ENCODE results near the gene FEM1C. TPM values are rescaled to one million over a fixed set of nuclear protein-coding genes. Genes with fewer than 3 reads are reported as not detected.
A peak's percentile ranks its signal among the peaks of the same experiment; 100 is the strongest.

FEM1C gene
- total and polyA plus RNA-seq, 2 donors from 2014 or later, result 4.3 to 18.6 TPM

DNA sequence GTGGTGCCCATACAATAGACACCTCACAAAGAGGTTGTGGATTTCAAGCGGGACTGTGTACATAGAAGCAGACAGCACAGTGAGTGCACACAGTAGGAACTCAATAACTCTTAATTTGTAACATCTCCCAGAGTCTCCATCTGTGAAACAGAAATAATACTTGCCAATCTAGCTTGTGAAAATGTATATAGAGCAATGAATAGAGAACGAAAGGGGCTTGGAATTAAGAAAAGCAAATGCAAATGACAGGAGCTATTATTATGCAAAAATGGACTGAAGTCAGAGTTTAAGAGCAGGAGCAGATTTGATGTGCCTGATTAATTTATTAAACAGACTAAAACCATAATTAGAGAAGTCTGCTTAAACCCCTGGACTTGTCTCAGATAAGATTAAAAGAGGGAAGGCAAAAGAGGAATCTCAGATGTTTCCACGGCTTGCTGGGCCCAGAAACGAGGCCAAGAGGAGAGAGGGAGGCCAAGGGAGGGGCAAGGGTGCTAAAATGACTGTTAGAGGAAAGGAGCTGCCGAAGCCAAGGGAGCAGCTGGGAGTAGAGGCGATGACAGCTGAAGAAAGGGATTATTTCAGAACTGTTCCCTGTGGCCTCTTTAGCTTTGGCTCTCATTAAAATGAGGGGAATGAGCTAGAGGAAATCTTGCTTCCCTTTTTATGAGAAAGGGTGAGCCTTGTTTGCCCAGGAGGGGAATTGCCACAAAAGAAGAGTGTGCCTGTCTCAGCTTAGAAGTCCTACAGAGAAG lies 72.1 kb downstream of the FEM1C start:
- no peaks in the 10 kb centered on the region for H3K27me3 ChIP-seq (ENCODE audit: control insufficient read depth, insufficient read depth, low read length)

DNA sequence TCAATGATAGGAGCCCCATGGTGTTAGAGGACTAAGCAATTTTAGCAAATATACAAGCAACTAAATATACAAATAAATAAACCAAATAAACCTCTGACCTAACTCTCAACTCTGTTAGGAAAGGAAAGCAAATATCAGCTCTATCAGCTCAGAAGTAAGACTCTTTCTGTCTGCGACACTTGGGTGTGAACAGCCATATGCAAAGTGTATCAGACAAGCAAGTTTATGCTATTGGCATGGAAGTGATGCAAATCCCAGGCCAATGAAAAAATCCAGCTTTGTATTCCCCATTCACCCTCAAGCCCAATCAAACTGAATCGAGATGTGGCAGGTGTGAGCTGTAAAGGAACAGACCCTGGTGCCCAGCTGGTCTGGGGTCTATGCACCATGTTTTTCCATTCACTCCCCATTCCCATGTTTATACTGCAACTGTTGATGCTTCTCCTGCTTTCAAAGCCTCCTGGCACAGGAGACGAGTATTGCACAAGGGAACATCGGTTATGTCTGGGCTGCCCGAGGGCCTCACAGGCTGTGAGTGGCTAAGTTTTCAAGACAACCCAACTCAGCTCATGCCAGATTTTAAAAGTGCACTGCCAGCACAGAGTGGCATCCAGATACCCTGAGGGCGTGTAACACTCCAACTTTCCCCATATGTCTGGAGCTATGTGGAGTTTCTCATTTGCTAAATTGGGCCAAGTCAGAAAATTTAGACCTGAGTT lies 73.1 kb downstream of the FEM1C start:
- DNase-seq, result no peak
- no peak for FAIRE-seq
- Histone ChIP-seq H3K36me3 (ENCODE audit: control insufficient read depth in 2 of 3, insufficient read depth in 3 of 3, low read length in 3 of 3) (no peaks in the 10 kb centered on the region), H3K9ac (ENCODE audit: low read length in 3 of 3) (no peak overlapping the region), H3K4me1 (ENCODE audit: control insufficient read depth in 2 of 3, insufficient read depth in 2 of 3, low read depth in 1 of 3, low read length in 3 of 3) (no peaks in the 10 kb centered on the region), H3K4me3 (ENCODE audit: low read length in 3 of 3) (no peak overlapping the region), H3K9me3 (ENCODE audit: control insufficient read depth in 2 of 3, insufficient read depth in 1 of 3, low read length in 3 of 3) (no peaks in the 10 kb centered on the region), H3K27ac (ENCODE audit: low read depth in 2 of 2, low read length in 2 of 2) (no peak overlapping the region), H3K27me3 (ENCODE audit: control insufficient read depth, insufficient read depth, low read length) (no peaks in the 10 kb centered on the region)
- intact Hi-C loops (cut with DNase I), result no loop called here
- TF ChIP-seq, protein P1, sequence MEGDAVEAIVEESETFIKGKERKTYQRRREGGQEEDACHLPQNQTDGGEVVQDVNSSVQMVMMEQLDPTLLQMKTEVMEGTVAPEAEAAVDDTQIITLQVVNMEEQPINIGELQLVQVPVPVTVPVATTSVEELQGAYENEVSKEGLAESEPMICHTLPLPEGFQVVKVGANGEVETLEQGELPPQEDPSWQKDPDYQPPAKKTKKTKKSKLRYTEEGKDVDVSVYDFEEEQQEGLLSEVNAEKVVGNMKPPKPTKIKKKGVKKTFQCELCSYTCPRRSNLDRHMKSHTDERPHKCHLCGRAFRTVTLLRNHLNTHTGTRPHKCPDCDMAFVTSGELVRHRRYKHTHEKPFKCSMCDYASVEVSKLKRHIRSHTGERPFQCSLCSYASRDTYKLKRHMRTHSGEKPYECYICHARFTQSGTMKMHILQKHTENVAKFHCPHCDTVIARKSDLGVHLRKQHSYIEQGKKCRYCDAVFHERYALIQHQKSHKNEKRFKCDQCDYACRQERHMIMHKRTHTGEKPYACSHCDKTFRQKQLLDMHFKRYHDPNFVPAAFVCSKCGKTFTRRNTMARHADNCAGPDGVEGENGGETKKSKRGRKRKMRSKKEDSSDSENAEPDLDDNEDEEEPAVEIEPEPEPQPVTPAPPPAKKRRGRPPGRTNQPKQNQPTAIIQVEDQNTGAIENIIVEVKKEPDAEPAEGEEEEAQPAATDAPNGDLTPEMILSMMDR (IDR thresholded peaks at IDR 0.05; ENCODE audit: borderline replicate concordance, extremely low read depth, insufficient read depth), result no peak

More for the DNA sequence above, 72.1 kb downstream of the FEM1C start:
- intact Hi-C loops (cut with DNase I), result no loop called here
- Histone ChIP-seq H3K27ac (ENCODE audit: low read depth in 2 of 2, low read length in 2 of 2) (no peak overlapping the region), H3K36me3 (ENCODE audit: control insufficient read depth in 2 of 3, insufficient read depth in 3 of 3, low read length in 3 of 3) (no peaks in the 10 kb centered on the region), H3K9me3 (ENCODE audit: control insufficient read depth in 2 of 3, insufficient read depth in 1 of 3, low read length in 3 of 3) (no peaks in the 10 kb centered on the region), H3K9ac (ENCODE audit: low read length in 3 of 3) (no peak overlapping the region), H3K4me3 (ENCODE audit: low read length in 3 of 3) (no peak overlapping the region), H3K4me1 (ENCODE audit: control insufficient read depth in 2 of 3, insufficient read depth in 2 of 3, low read depth in 1 of 3, low read length in 3 of 3) (no peaks in the 10 kb centered on the region)
- DNase-seq (peak in 2 of 5 donors; percentile 15 to 76), FAIRE-seq (no peak)
- TF ChIP-seq, protein P1 (IDR thresholded peaks at IDR 0.05; ENCODE audit: borderline replicate concordance, extremely low read depth, insufficient read depth), result no peak

DNA sequence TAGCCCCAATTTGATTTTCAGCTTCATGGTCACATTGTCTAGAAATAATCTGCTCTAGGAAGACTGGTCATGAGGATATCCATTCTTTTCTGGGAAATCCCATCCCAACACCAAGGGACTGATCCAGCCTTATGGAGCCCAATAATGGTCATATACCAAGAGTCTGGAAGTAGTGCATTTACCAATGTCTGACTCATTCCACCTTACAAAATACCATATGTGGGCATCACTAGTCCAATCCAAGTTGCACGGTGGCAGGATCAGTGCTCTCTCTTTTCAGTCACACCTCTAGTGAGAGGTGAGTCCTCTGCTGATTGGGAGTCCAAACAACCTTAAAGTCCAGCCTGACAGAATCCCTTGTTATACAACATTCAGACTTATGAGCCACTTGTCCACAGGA lies 73.7 kb downstream of the FEM1C start:
- intact Hi-C loops (cut with DNase I), result no loop called here
- Histone ChIP-seq H3K9ac (ENCODE audit: low read length in 3 of 3) (no peak overlapping the region), H3K4me1 (ENCODE audit: control insufficient read depth in 2 of 3, insufficient read depth in 2 of 3, low read depth in 1 of 3, low read length in 3 of 3) (no peaks in the 10 kb centered on the region), H3K36me3 (ENCODE audit: control insufficient read depth in 2 of 3, insufficient read depth in 3 of 3, low read length in 3 of 3) (no peaks in the 10 kb centered on the region), H3K9me3 (ENCODE audit: control insufficient read depth in 2 of 3, insufficient read depth in 1 of 3, low read length in 3 of 3) (no peaks in the 10 kb centered on the region), H3K4me3 (ENCODE audit: low read length in 3 of 3) (no peak overlapping the region), H3K27ac (ENCODE audit: low read depth in 2 of 2, low read length in 2 of 2) (no peak overlapping the region), H3K27me3 (ENCODE audit: control insufficient read depth, insufficient read depth, low read length) (no peaks in the 10 kb centered on the region)
- FAIRE-seq, result no peak
- TF ChIP-seq, protein P1 (IDR thresholded peaks at IDR 0.05; ENCODE audit: borderline replicate concordance, extremely low read depth, insufficient read depth), result no peak
- no peak for DNase-seq

Other genes starting within 250 kb of the FEM1C start
- gene CCDC112, start 248.1 kb downstream of the FEM1C start, total RNA-seq, result 6.5 TPM
- 3.8 TPM for gene CCDC112, start 248.1 kb downstream of the FEM1C start, polyA plus RNA-seq (ENCODE audit: insufficient read depth, low read depth, low replicate concordance)
- gene TICAM2, start 57.7 kb upstream of the FEM1C start, total RNA-seq, result 7.6 TPM
- gene TICAM2, start 57.7 kb upstream of the FEM1C start, polyA plus RNA-seq (ENCODE audit: insufficient read depth, low read depth, low replicate concordance), result 2.0 TPM
- gene TMED7, start 81.3 kb upstream of the FEM1C start, total RNA-seq, result 115 TPM
- 24.4 TPM for gene TMED7, start 81.3 kb upstream of the FEM1C start, polyA plus RNA-seq (ENCODE audit: insufficient read depth, low read depth, low replicate concordance)